HL-60 (cell line): Measurements from ENCODE around the gene IGF1.

Experiments used
- CTCF ChIP-seq: IDR thresholded peaks from one replicate; pipeline ENCODE4 v1.5.1; 2011; ENCODE audit warnings: low read length, control low read depth, inconsistent platforms; ENCODE audit not compliant: insufficient read depth
- GABPA ChIP-seq: IDR thresholded peaks from 2 replicates; pipeline ENCODE4 v1.6.1; 2012; ENCODE audit warnings: low read depth
- POLR2AphosphoS5 ChIP-seq: IDR thresholded peaks from 2 replicates; pipeline ENCODE4 v1.6.1; 2012; ENCODE audit warnings: low read depth
- SPI1 ChIP-seq: IDR thresholded peaks from 2 replicates; pipeline ENCODE4 v1.6.1; 2012; ENCODE audit warnings: low read depth, mild to moderate bottlenecking, borderline replicate concordance
- TF ChIP-seq, protein P1 (sequence below): IDR thresholded peaks from 2 replicates; pipeline ENCODE4 v1.6.1; 2012; ENCODE audit warnings: low read depth; ENCODE audit not compliant: insufficient replicate concordance

- TF ChIP-seq CTCF, result no peak
- no peak for TF ChIP-seq POLR2AphosphoS5
- TF ChIP-seq SPI1, result no peak
- no peak for TF ChIP-seq GABPA
- TF ChIP-seq, protein P1, sequence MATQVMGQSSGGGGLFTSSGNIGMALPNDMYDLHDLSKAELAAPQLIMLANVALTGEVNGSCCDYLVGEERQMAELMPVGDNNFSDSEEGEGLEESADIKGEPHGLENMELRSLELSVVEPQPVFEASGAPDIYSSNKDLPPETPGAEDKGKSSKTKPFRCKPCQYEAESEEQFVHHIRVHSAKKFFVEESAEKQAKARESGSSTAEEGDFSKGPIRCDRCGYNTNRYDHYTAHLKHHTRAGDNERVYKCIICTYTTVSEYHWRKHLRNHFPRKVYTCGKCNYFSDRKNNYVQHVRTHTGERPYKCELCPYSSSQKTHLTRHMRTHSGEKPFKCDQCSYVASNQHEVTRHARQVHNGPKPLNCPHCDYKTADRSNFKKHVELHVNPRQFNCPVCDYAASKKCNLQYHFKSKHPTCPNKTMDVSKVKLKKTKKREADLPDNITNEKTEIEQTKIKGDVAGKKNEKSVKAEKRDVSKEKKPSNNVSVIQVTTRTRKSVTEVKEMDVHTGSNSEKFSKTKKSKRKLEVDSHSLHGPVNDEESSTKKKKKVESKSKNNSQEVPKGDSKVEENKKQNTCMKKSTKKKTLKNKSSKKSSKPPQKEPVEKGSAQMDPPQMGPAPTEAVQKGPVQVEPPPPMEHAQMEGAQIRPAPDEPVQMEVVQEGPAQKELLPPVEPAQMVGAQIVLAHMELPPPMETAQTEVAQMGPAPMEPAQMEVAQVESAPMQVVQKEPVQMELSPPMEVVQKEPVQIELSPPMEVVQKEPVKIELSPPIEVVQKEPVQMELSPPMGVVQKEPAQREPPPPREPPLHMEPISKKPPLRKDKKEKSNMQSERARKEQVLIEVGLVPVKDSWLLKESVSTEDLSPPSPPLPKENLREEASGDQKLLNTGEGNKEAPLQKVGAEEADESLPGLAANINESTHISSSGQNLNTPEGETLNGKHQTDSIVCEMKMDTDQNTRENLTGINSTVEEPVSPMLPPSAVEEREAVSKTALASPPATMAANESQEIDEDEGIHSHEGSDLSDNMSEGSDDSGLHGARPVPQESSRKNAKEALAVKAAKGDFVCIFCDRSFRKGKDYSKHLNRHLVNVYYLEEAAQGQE, result no peak
Observed at GRCh38 chr12:102379346-102380162, 100.8 kb downstream of the IGF1 start.
